Brain microvascular endothelial cell (primary cell): Measurements from ENCODE around the gene IFT172.
A peak's percentile ranks its signal among the peaks of the same experiment; 100 is the strongest.

Experiments used
- DNase-seq: peaks from one replicate; pipeline ENCODE4 v3.0.0-alpha.2; 2020
- H3K27ac ChIP-seq: fragments of 250-450 bp; sonication (Bioruptor Pico); 2 replicates; pipeline ENCODE4 v1.5.1; 2020; ENCODE audit warnings: mild to moderate bottlenecking, moderate library complexity
- H3K27me3 ChIP-seq: fragments of 250-450 bp; sonication (Bioruptor Pico); replicated peaks from 2 replicates; pipeline ENCODE4 v1.5.1; 2020; ENCODE audit warnings: mild to moderate bottlenecking
- H3K36me3 ChIP-seq: fragments of 250-450 bp; sonication (Bioruptor Pico); replicated peaks from 2 replicates; pipeline ENCODE4 v1.5.1; 2020; ENCODE audit warnings: mild to moderate bottlenecking
- H3K4me3 ChIP-seq: 2 replicates; pipeline ENCODE4 v1.5.1; 2011; ENCODE audit warnings: low read depth, mild to moderate bottlenecking, control low read depth, low read length, moderate library complexity
- in situ Hi-C: cut with HindIII; loops from 2 replicates; pipeline ENCODE4 v1.10.0; 2017; ENCODE audit warnings: low sequenced_read_pairs, low pct_ligation_motif_present
- TF ChIP-seq, protein P1 (sequence below): IDR thresholded peaks from 2 replicates; pipeline ENCODE4 v1.5.1; 2011; ENCODE audit warnings: low read depth, mild to moderate bottlenecking, moderate library complexity, low read length, control low read depth, inconsistent platforms; ENCODE audit errors: missing control alignments

The IFT172 gene

DNA sequence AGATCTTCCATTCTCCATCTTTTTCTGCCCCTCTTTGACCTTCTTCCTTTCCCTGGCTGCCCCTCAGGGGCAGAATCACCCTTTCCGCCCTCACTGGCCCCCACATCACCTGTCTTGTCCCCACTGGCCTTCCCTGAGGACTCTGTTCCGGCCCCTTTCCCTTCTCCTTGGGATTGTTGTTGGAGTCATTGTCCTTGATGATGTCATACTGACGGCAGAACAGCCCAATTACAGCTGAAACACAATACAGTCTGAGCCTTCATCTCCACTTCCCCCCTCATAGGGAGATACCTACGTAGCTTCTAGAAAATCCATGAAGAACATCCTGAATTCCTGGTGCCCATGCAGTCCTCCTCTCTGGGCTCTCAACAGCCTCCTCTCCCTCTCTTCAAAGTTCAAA is 3.0 kb upstream of the IFT172 start:
- H3K27ac ChIP-seq = no peak overlapping the region
- H3K27me3 ChIP-seq = no peaks in the 10 kb centered on the region
- H3K36me3 ChIP-seq = no peaks in the 10 kb centered on the region
- TF ChIP-seq, protein P1, sequence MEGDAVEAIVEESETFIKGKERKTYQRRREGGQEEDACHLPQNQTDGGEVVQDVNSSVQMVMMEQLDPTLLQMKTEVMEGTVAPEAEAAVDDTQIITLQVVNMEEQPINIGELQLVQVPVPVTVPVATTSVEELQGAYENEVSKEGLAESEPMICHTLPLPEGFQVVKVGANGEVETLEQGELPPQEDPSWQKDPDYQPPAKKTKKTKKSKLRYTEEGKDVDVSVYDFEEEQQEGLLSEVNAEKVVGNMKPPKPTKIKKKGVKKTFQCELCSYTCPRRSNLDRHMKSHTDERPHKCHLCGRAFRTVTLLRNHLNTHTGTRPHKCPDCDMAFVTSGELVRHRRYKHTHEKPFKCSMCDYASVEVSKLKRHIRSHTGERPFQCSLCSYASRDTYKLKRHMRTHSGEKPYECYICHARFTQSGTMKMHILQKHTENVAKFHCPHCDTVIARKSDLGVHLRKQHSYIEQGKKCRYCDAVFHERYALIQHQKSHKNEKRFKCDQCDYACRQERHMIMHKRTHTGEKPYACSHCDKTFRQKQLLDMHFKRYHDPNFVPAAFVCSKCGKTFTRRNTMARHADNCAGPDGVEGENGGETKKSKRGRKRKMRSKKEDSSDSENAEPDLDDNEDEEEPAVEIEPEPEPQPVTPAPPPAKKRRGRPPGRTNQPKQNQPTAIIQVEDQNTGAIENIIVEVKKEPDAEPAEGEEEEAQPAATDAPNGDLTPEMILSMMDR = no peak
- H3K4me3 ChIP-seq = no peak overlapping the region
- in situ Hi-C loops = no loop called here
- DNase-seq = no peak

DNA sequence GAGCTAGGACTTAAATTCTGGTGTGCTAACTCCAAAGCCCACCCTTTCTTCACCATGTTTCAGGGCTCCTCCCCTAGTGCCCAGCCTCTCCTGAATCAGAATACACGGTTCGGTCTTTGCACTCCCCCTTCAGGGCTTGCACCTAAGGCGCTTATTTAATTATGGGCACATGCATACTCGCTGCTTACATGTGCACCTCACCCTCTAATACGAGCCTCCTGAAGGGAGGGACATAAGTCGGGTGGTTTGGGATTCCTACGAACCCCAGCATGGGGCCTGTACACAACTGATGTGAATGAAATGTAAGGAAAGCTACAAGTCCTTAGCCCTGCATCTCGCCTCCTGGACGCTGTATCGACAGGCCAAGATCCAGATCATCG is 435 bp downstream of the IFT172 start:
- TF ChIP-seq, protein P1 = peak; percentile 40
- Histone ChIP-seq H3K27ac (peak overlapping the region; percentile 43), H3K27me3 (no peaks in the 10 kb centered on the region), H3K36me3 (peaks cover under 1% of the 10 kb centered on the region), H3K4me3 (peak overlapping the region; percentile 78)
- in situ Hi-C loops = no loop called here
- no peak for DNase-seq

DNA sequence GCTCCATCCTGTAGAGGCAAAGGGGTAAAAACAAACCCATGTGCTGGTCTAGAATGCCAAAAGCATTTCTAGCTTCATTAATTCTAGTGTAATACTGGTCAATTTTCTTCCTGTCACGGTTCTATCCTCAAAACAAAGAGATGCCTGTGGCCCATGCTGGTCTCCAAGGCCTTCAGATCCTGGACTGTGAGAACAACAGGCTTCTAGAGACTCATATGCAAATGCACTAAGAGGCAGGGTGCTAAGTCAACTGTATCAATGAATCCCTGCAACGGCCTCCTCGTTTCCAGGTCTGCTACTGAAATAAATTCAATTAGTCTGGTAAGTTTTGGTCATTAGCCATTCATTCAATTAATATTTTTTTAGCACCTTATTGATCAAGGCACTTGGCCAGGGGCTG is 4.0 kb downstream of the IFT172 start:
- TF ChIP-seq, protein P1 = no peak
- H3K36me3 ChIP-seq = peaks cover 9% of the 10 kb centered on the region
- H3K4me3 ChIP-seq = no peak overlapping the region
- no peak overlapping the region for H3K27ac ChIP-seq
- in situ Hi-C loops = no loop called here
- no peak for DNase-seq
- no peaks in the 10 kb centered on the region for H3K27me3 ChIP-seq

DNA sequence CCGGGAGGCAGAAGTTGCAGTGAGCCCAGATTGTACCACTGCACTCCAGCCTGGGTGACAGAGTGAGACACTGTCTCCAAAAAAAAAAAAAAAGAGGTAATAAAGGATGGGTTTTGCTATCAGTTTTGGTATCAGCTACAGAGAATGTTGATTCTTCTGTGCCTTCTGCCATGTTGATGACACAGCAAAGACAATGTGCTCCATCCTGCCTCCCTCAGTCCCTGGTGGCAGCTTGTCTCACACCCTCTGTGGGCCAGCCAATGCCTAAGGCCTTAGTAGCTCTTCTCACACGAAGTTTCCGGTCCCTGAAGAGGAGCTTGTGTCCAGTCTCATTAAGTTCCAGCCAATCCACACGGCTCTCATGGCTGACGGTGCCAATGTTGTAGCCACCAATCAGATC is 17.6 kb downstream of the IFT172 start:
- H3K36me3 ChIP-seq = peaks cover 26% of the 10 kb centered on the region
- no peaks in the 10 kb centered on the region for H3K27me3 ChIP-seq
- H3K27ac ChIP-seq = no peak overlapping the region
- DNase-seq = no peak
- no peak overlapping the region for H3K4me3 ChIP-seq
- TF ChIP-seq, protein P1 = no peak
- in situ Hi-C loops = no loop called here

DNA sequence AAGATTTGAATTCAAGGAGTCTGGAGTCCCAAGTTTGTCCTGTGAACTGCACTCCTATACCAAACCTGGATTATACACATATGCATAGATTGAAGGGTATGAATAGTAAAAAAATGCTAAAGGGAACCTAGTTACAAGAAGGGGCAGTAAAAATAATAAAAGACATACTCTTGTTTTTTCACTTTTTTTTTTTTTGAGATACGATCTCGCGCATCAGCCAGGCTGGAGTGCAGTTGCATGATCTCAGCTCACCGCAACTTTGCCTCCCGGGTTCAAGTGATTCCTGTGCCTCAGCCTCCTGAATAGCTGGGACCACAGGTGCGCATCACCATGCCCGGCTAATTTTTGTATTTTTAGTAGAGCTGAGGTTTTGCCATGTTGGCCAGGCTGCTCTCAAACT is 25.1 kb downstream of the IFT172 start:
- DNase-seq = no peak
- Histone ChIP-seq H3K27me3 (no peaks in the 10 kb centered on the region), H3K27ac (no peak overlapping the region), H3K36me3 (peaks cover 2% of the 10 kb centered on the region), H3K4me3 (no peak overlapping the region)
- TF ChIP-seq, protein P1 = no peak
- in situ Hi-C loops = no loop called here

DNA sequence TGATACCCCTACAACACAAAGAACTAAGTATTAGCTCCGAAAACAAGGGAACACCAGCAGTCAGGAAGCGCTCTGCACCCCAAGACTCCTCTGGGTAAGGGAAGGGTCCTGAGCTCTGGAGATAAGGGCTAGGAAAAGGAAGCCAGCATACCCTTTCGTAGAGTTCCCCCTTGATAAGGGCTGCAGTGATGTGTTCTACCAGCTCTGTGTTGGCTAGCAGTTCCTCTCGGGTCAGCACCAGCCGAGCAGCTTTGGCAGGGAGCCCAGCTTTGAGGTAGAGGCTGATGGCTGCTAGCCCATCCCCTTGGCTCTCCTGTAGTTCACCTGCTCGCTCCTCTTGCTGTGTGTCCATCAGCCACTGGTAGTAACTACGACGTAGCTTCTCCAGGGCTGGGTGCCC is 28.4 kb downstream of the IFT172 start:
- no peaks in the 10 kb centered on the region for H3K27me3 ChIP-seq
- TF ChIP-seq, protein P1 = no peak
- in situ Hi-C loops = no loop called here
- no peak for DNase-seq
- peaks cover 22% of the 10 kb centered on the region for H3K36me3 ChIP-seq
- no peak overlapping the region for H3K4me3 ChIP-seq
- H3K27ac ChIP-seq = no peak overlapping the region
